C4-2B (cell line): ENCODE measurements around the gene SLC34A3.

Experiments used
- CTCF ChIP-seq: fragments of 450-650 bp; conservative IDR thresholded peaks from 2 replicates; pipeline ENCODE4 v1.5.1; 2017; ENCODE audit warnings: mild to moderate bottlenecking
- ZFX ChIP-seq: fragments of 450-650 bp; IDR thresholded peaks from 2 replicates; pipeline ENCODE4 v1.6.1; 2017

GRCh38 chr9:137194909-137195308 is 35.8 kb upstream of the SLC34A3 start:
- TF ChIP-seq CTCF = no peak
- TF ChIP-seq ZFX = no peak
